HL-60 (cell line): Measurements from ENCODE around the gene FBXW4.

Experiments used
- DNase-seq, 2 experiments: peaks; one replicate each; pipeline ENCODE4 v3.0.0-alpha.2; 2010 to 2020; ENCODE audit warnings: low read depth in 1 of 2, low spot score in 1 of 2
- H3K27ac ChIP-seq: fragments of 250-450 bp; sonication (Bioruptor Pico); replicated peaks from 2 replicates; pipeline ENCODE4 v1.5.1; 2020; ENCODE audit warnings: mild to moderate bottlenecking, moderate library complexity
- H3K27me3 ChIP-seq: fragments of 250-450 bp; sonication (Bioruptor Pico); 2 replicates; pipeline ENCODE4 v1.5.1; 2021; ENCODE audit warnings: mild to moderate bottlenecking, moderate library complexity; ENCODE audit not compliant: insufficient read depth, poor library complexity, severe bottlenecking
- H3K4me3 ChIP-seq: replicated peaks from 2 replicates; pipeline ENCODE4 v1.5.1; 2011; ENCODE audit warnings: mild to moderate bottlenecking, control low read depth, low read length; ENCODE audit not compliant: insufficient read depth
- CTCF ChIP-seq: IDR thresholded peaks from one replicate; pipeline ENCODE4 v1.5.1; 2011; ENCODE audit warnings: low read length, control low read depth, inconsistent platforms; ENCODE audit not compliant: insufficient read depth
- GABPA ChIP-seq: IDR thresholded peaks from 2 replicates; pipeline ENCODE4 v1.6.1; 2012; ENCODE audit warnings: low read depth
- POLR2AphosphoS5 ChIP-seq: IDR thresholded peaks from 2 replicates; pipeline ENCODE4 v1.6.1; 2012; ENCODE audit warnings: low read depth
- REST ChIP-seq: IDR thresholded peaks from 2 replicates; pipeline ENCODE4 v1.6.1; 2012; ENCODE audit warnings: low read depth; ENCODE audit not compliant: insufficient replicate concordance
- SPI1 ChIP-seq: IDR thresholded peaks from 2 replicates; pipeline ENCODE4 v1.6.1; 2012; ENCODE audit warnings: low read depth, mild to moderate bottlenecking, borderline replicate concordance

FBXW4 gene

DNA sequence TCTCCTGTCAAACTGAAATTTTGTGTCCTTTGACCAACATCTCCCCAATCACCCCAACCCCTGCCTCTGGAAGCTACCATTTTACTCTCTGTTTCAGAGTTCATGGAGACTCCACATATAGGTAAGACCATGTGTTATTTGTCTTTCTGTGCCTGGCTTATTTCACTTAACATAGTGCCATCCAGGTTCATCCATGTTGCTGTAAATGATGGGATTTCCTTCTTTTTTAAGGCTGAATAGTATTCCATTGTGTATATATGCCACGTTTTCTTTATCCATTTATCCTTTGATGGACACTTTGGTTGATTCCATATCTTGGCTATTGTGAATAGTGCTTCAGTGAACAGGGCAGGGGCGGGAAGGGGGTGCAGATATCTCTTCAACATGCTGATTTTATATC, 18.0 kb upstream of the FBXW4 start:
- TF ChIP-seq GABPA (no peak), SPI1 (no peak), REST (no peak), CTCF (no peak), POLR2AphosphoS5 (no peak)
- Histone ChIP-seq H3K4me3 (no peak overlapping the region), H3K27me3 (peaks cover 6% of the 10 kb centered on the region), H3K27ac (no peak overlapping the region)
- no peak for DNase-seq

GRCh38 chr10:101710793-101711192, 15.8 kb upstream of the FBXW4 start:
- no peak for DNase-seq
- Histone ChIP-seq H3K4me3 (no peak overlapping the region), H3K27ac (no peak overlapping the region), H3K27me3 (peaks cover 6% of the 10 kb centered on the region)
- TF ChIP-seq CTCF = no peak
- TF ChIP-seq POLR2AphosphoS5 = no peak
- TF ChIP-seq SPI1 = no peak
- no peak for TF ChIP-seq REST
- TF ChIP-seq GABPA = no peak

DNA sequence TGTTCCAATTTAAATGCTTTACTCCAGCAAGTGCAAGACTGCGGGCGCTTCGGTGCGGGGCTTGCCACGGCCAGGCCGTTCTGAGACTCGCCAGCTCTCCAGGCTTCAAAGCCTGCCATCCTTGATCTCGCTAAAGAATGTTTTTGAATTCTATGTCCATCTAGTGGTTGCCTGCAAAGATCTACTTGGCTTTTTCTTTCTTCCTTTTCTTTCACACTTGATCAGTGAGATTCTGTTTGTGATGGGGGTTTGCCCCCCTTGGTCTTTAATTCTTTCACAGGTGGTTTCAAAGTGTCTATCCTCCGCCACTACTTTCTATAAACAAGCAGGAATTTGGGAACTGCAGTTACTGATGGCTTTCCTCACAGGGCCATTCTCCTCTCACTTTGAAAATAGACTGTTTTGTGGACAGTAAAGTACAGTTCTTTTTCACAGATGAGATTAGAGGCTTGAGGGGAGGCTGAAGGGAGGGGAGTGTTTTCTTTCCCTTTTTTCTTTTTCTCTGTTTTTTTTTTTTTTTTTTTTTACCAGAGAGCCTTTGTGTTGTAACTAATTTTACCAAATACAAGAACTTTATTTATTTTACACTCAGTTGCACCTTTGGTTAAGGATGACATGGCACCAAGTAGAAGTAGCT, 15.2 kb upstream of the FBXW4 start:
- H3K27me3 ChIP-seq = peaks cover 6% of the 10 kb centered on the region
- DNase-seq = no peak
- no peak overlapping the region for H3K4me3 ChIP-seq
- no peak overlapping the region for H3K27ac ChIP-seq
- TF ChIP-seq REST (no peak), SPI1 (no peak), CTCF (no peak), POLR2AphosphoS5 (no peak), GABPA (no peak)
